HL-60 (cell line): ENCODE data around the gene TICAM1.

ENCODE experiments used
- CTCF ChIP-seq: IDR thresholded peaks from one replicate; pipeline ENCODE4 v1.5.1; 2011; ENCODE audit warnings: low read length, control low read depth, inconsistent platforms; ENCODE audit not compliant: insufficient read depth
- GABPA ChIP-seq: IDR thresholded peaks from 2 replicates; pipeline ENCODE4 v1.6.1; 2012; ENCODE audit warnings: low read depth
- POLR2AphosphoS5 ChIP-seq: IDR thresholded peaks from 2 replicates; pipeline ENCODE4 v1.6.1; 2012; ENCODE audit warnings: low read depth
- REST ChIP-seq: IDR thresholded peaks from 2 replicates; pipeline ENCODE4 v1.6.1; 2012; ENCODE audit warnings: low read depth; ENCODE audit not compliant: insufficient replicate concordance
- SPI1 ChIP-seq: IDR thresholded peaks from 2 replicates; pipeline ENCODE4 v1.6.1; 2012; ENCODE audit warnings: low read depth, mild to moderate bottlenecking, borderline replicate concordance

GRCh38 chr19:4844348-4845179 lies 13.1 kb upstream of the TICAM1 start:
- TF ChIP-seq CTCF (no peak), POLR2AphosphoS5 (no peak), GABPA (no peak), REST (no peak), SPI1 (no peak)
